Memory B cell (primary cell): ENCODE data around the gene ZMIZ2.
"Not testable (repeated sequence)": the region's sequence is repeated elsewhere in the genome, so short reads cannot be mapped to it uniquely, and the experiment has no call there.

Experiments
- ATAC-seq: fragments of 150-1000 bp; cut with Tn5 transposase; 2 replicates; pipeline ENCODE4 v1.10.0; 2021; ENCODE audit warnings: low read depth, mild to moderate bottlenecking, moderate library complexity
- DNase-seq, 2 donors: peaks; one replicate each; pipeline ENCODE4 v3.0.0; 2022; ENCODE audit warnings: low spot score in 2 of 2
- H3K27ac Mint-ChIP-seq: one replicate; pipeline ENCODE4 v1.8.0; 2022; ENCODE audit warnings: mild to moderate bottlenecking, moderate library complexity, mixed read lengths
- H3K27me3 Mint-ChIP-seq: one replicate; pipeline ENCODE4 v1.8.0; 2022; ENCODE audit warnings: mixed read lengths
- H3K36me3 Mint-ChIP-seq: one replicate; pipeline ENCODE4 v1.8.0; 2022; ENCODE audit warnings: mild to moderate bottlenecking, mixed read lengths
- H3K4me1 Mint-ChIP-seq: one replicate; pipeline ENCODE4 v1.8.0; 2022; ENCODE audit warnings: mixed read lengths
- H3K4me3 Mint-ChIP-seq: one replicate; pipeline ENCODE4 v1.8.0; 2022; ENCODE audit warnings: mild to moderate bottlenecking, moderate library complexity, mixed read lengths
- H3K9me3 Mint-ChIP-seq: one replicate; pipeline ENCODE4 v1.8.0; 2022; ENCODE audit warnings: mixed read lengths

ZMIZ2 gene

GRCh38 chr7:44768628-44769371 is 20.2 kb downstream of the ZMIZ2 start:
- no peak for DNase-seq
- Mint-ChIP-seq H3K27me3 (no peaks in the 10 kb centered on the region), H3K36me3 (peaks cover 19% of the 10 kb centered on the region), H3K9me3 (no peaks in the 10 kb centered on the region), H3K4me1 (peaks cover 42% of the 10 kb centered on the region), H3K27ac (peak overlapping the region; percentile 75), H3K4me3 (no peak overlapping the region)
- ATAC-seq = no peak

GRCh38 chr7:44769376-44769775 is 20.7 kb downstream of the ZMIZ2 start:
- ATAC-seq (no peak), DNase-seq (no peak)
- Mint-ChIP-seq H3K9me3 (no peaks in the 10 kb centered on the region), H3K36me3 (peaks cover 15% of the 10 kb centered on the region), H3K27me3 (no peaks in the 10 kb centered on the region), H3K27ac (peak overlapping the region; percentile 75), H3K4me3 (no peak overlapping the region), H3K4me1 (peaks cover 40% of the 10 kb centered on the region)

- ATAC-seq (peak; percentile 54), DNase-seq (no peak)
- no peaks in the 10 kb centered on the region for H3K9me3 Mint-ChIP-seq
- H3K27me3 Mint-ChIP-seq = no peaks in the 10 kb centered on the region
- H3K36me3 Mint-ChIP-seq = peaks cover 14% of the 10 kb centered on the region
- peaks cover 40% of the 10 kb centered on the region for H3K4me1 Mint-ChIP-seq
- H3K4me3 Mint-ChIP-seq = peak overlapping the region; percentile 45
- H3K27ac Mint-ChIP-seq = peak overlapping the region; percentile 75
Observed at GRCh38 chr7:44769776-44770294, 21.2 kb downstream of the ZMIZ2 start.

- H3K4me3 Mint-ChIP-seq = no peak overlapping the region
- H3K27ac Mint-ChIP-seq = peak overlapping the region; percentile 69
- no peak for ATAC-seq
Observed at GRCh38 chr7:44771358-44771757, 22.7 kb downstream of the ZMIZ2 start.

GRCh38 chr7:44772440-44772839 is 23.8 kb downstream of the ZMIZ2 start:
- no peak for ATAC-seq
- no peaks in the 10 kb centered on the region for H3K27me3 Mint-ChIP-seq
- H3K4me1 Mint-ChIP-seq = peaks cover 40% of the 10 kb centered on the region
- H3K27ac Mint-ChIP-seq = no peak overlapping the region
- H3K36me3 Mint-ChIP-seq = peaks cover 5% of the 10 kb centered on the region
- no peaks in the 10 kb centered on the region for H3K9me3 Mint-ChIP-seq
- H3K4me3 Mint-ChIP-seq = no peak overlapping the region
- DNase-seq = no peak

More at GRCh38 chr7:44771358-44771757, 22.7 kb downstream of the ZMIZ2 start:
- H3K9me3 Mint-ChIP-seq = no peaks in the 10 kb centered on the region
- H3K4me1 Mint-ChIP-seq = peaks cover 40% of the 10 kb centered on the region
- H3K27me3 Mint-ChIP-seq = no peaks in the 10 kb centered on the region
- H3K36me3 Mint-ChIP-seq = peaks cover 9% of the 10 kb centered on the region
- DNase-seq = no peak

GRCh38 chr7:44772867-44773266 is 24.2 kb downstream of the ZMIZ2 start:
- Mint-ChIP-seq H3K36me3 (peaks cover 4% of the 10 kb centered on the region), H3K4me3 (no peak overlapping the region), H3K4me1 (peaks cover 36% of the 10 kb centered on the region), H3K27me3 (no peaks in the 10 kb centered on the region), H3K27ac (no peak overlapping the region), H3K9me3 (no peaks in the 10 kb centered on the region)
- ATAC-seq (peak; percentile 20), DNase-seq (no peak)

DNA sequence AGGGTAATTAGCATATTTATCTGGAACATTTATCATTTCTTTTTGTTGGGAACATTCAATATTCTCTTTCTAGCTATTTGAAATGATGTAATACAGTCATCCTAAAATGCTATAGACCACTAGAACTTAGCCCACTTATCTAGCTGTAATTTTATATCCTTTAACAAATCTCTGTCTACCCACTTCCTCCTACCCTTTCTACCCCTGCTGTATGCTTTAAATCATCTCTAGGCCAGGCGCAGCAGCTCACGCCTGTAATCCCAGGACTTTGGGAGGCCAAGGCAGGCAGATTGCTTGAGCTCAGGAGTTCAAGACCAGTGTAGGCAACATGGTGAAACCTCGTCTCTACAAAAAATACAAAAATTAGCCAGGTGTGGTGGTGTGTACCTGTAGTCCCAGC is 25.8 kb downstream of the ZMIZ2 start:
- H3K4me1 Mint-ChIP-seq = peaks cover 20% of the 10 kb centered on the region
- not testable (repeated sequence) for ATAC-seq, DNase-seq, H3K9me3 Mint-ChIP-seq, H3K27ac Mint-ChIP-seq, H3K4me3 Mint-ChIP-seq, H3K27me3 Mint-ChIP-seq, H3K36me3 Mint-ChIP-seq

- no peaks in the 10 kb centered on the region for H3K36me3 Mint-ChIP-seq
- no peaks in the 10 kb centered on the region for H3K27me3 Mint-ChIP-seq
- H3K27ac Mint-ChIP-seq = no peak overlapping the region
- peaks cover 10% of the 10 kb centered on the region for H3K4me1 Mint-ChIP-seq
- H3K9me3 Mint-ChIP-seq = no peaks in the 10 kb centered on the region
- no peak for DNase-seq
- no peak for ATAC-seq
- no peak overlapping the region for H3K4me3 Mint-ChIP-seq
Observed at GRCh38 chr7:44775383-44776107, 26.9 kb downstream of the ZMIZ2 start.

DNA sequence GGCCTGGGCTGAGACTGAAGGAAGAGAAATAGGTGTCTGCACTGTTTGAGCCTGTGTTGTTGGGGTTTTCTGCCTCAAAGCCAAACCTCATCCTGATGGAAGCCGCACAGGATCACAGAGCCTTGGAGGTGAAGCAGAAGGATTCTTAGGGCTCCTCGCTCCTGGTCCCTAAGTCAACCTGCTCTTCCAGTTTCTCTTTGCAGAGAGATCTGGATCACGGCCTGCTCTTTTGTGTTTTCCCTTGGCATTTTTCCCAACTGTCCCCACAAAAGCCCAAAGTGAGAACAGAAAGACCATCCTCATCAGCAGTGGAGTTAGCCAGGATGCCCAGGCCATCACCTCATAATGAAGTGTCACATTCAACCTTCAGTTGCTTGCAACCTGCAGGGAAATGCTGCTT is 27.6 kb downstream of the ZMIZ2 start:
- DNase-seq = no peak
- peaks cover 4% of the 10 kb centered on the region for H3K4me1 Mint-ChIP-seq
- H3K36me3 Mint-ChIP-seq = no peaks in the 10 kb centered on the region
- no peak overlapping the region for H3K27ac Mint-ChIP-seq
- H3K4me3 Mint-ChIP-seq = no peak overlapping the region
- no peaks in the 10 kb centered on the region for H3K9me3 Mint-ChIP-seq
- no peak for ATAC-seq
- no peaks in the 10 kb centered on the region for H3K27me3 Mint-ChIP-seq

- no peak for ATAC-seq
- Mint-ChIP-seq H3K4me3 (no peak overlapping the region), H3K27ac (no peak overlapping the region), H3K9me3 (peaks cover 8% of the 10 kb centered on the region), H3K36me3 (peaks cover 5% of the 10 kb centered on the region), H3K4me1 (peaks cover 5% of the 10 kb centered on the region), H3K27me3 (no peaks in the 10 kb centered on the region)
- DNase-seq = no peak
Observed at GRCh38 chr7:44782460-44782859, 33.8 kb downstream of the ZMIZ2 start.

- Mint-ChIP-seq H3K4me1 (peaks cover 6% of the 10 kb centered on the region), H3K27me3 (no peaks in the 10 kb centered on the region), H3K27ac (peak overlapping the region; percentile 2), H3K4me3 (no peak overlapping the region), H3K9me3 (peaks cover 8% of the 10 kb centered on the region), H3K36me3 (peaks cover 5% of the 10 kb centered on the region)
- ATAC-seq = no peak
- no peak for DNase-seq
Observed at GRCh38 chr7:44783407-44783806, 34.8 kb downstream of the ZMIZ2 start.

GRCh38 chr7:44784364-44784763 is 35.7 kb downstream of the ZMIZ2 start:
- Mint-ChIP-seq H3K27me3 (no peaks in the 10 kb centered on the region), H3K36me3 (peaks cover 5% of the 10 kb centered on the region), H3K4me1 (peaks cover 6% of the 10 kb centered on the region), H3K27ac (no peak overlapping the region), H3K4me3 (no peak overlapping the region), H3K9me3 (peaks cover 8% of the 10 kb centered on the region)
- no peak for ATAC-seq
- DNase-seq = no peak

DNA sequence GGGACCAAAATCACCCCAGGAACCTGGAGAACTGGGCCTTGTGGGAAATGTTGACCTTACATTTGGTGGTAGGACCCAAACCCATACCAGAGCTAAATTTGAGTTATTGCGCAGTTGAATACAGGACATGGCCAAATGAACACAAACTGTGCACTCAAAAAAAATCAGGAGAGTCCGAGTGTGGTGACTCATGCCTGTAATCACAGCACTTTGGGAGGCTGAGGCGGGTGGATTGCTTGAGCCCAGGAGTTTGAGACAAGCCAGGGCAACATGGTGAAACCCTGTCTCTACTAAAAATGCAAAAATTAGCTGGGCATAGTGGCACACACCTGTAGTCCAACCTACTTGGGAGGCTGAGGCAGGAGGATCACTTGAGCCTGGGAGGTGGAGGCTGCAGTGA is 36.6 kb downstream of the ZMIZ2 start:
- DNase-seq, H3K4me3 Mint-ChIP-seq, ATAC-seq, H3K9me3 Mint-ChIP-seq, H3K27ac Mint-ChIP-seq, H3K4me1 Mint-ChIP-seq, H3K27me3 Mint-ChIP-seq, H3K36me3 Mint-ChIP-seq: not testable (repeated sequence)

DNA sequence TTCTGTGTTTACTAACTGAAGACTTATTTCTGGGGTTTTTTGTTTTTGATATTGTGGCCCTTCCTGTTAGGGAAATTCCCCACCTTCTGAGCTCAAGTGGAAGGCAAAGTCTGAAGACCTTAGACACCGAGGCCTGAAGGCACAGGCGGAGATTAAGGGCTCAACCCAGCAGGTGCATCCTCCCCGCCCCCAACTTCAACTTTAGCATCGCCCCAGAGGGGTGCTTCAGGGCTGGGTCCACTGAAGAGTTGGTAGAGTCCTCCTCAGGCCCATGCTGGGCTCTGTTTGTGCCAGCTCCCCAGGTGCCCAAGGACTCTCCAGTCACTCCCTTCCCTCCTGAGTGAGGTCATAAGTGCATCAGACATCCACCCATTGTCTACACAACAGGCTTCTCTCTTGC is 38.4 kb downstream of the ZMIZ2 start:
- peaks cover 6% of the 10 kb centered on the region for H3K4me1 Mint-ChIP-seq
- no peak overlapping the region for H3K4me3 Mint-ChIP-seq
- H3K9me3 Mint-ChIP-seq = peaks cover 8% of the 10 kb centered on the region
- peaks cover 5% of the 10 kb centered on the region for H3K36me3 Mint-ChIP-seq
- ATAC-seq (peak; percentile 96), DNase-seq (peak; percentile 50 to 54)
- peak overlapping the region; percentile 36 for H3K27ac Mint-ChIP-seq
- H3K27me3 Mint-ChIP-seq = no peaks in the 10 kb centered on the region
